Measurements from ENCODE around the gene TENM3.
"Not testable (repeated sequence)": the region's sequence is repeated elsewhere in the genome, so short reads cannot be mapped to it uniquely, and the experiment has no call there.

TENM3 gene

DNA sequence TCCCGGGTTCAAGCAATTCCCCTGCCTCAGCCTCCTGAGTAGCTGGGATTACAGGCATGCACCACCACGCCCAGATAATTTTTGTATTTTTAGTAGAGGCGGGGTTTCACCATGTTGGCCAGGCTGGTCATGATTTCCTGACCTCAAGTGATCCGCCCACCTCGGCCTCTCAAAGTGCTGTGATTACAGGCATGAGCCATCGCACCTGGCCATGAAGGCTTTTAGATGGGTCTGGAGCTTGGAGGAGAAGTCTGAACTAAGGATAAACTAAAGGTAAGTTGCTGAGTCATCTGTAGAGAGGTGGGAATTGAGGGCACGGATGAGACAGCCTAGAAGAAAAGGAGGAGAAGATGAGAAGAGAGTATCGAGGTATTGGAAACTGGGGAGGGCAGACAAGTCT is at the start of gene TENM3:
TENM3 (plus strand) TSS at position 199 of the 400 bp plus-strand sequence. CDS start 80,619 bp downstream, outside the sequence.
- H3K4me3 ChIP-seq; H3K9me3 ChIP-seq; DNase-seq (ENCODE audit: low spot score in 2 of 2); in situ Hi-C loops (cut with MboI; ENCODE audit: low sequenced_read_pairs); H3K36me3 ChIP-seq (replicated peaks); H3K27me3 ChIP-seq (ENCODE audit: low read depth): not testable (repeated sequence)
- H3K4me1 ChIP-seq, result peaks cover 53% of the 10 kb centered on the region

GRCh38 chr4:182194091-182194824 is 48.9 kb upstream of the TENM3 start:
- H3K27me3 ChIP-seq (ENCODE audit: low read depth), result no peaks in the 10 kb centered on the region
- no peaks in the 10 kb centered on the region for H3K36me3 ChIP-seq (replicated peaks)
- in situ Hi-C loops (cut with MboI; ENCODE audit: low sequenced_read_pairs), result no loop called here
- H3K4me1 ChIP-seq, result peaks cover 68% of the 10 kb centered on the region
- no peak overlapping the region for H3K4me3 ChIP-seq
- H3K9me3 ChIP-seq, result no peaks in the 10 kb centered on the region
- DNase-seq (ENCODE audit: low spot score in 2 of 2), result peak; percentile 54 to 67

GRCh38 chr4:182197611-182198010 is 45.6 kb upstream of the TENM3 start:
- Histone ChIP-seq H3K4me1 (peaks cover 38% of the 10 kb centered on the region), H3K36me3 (replicated peaks) (no peaks in the 10 kb centered on the region), H3K4me3 (no peak overlapping the region), H3K27me3 (ENCODE audit: low read depth) (no peaks in the 10 kb centered on the region), H3K9me3 (no peaks in the 10 kb centered on the region)
- in situ Hi-C loops (cut with MboI; ENCODE audit: low sequenced_read_pairs), result no loop called here
- peak; percentile 68 to 70 for DNase-seq (ENCODE audit: low spot score in 2 of 2)

DNA sequence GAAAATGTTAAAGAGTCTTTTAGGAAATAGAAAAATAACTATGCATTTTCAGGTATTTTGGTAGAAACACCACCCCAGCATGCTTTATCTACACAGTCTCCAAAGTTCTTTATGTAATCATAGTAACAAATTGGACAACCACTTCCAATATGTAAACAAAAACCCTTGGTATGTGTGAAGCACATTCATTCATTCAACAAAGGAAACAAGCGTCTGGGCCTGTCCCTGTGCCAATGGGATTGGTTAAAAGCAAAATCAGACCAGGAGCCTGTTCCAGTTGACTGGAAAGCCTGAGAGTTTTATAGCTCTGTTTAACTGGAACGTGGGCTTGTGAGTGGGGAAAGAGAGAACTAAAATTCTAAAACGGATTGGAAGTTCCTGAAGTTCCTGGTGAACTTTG is 41.3 kb upstream of the TENM3 start:
- DNase-seq (ENCODE audit: low spot score in 2 of 2), result no peak
- Histone ChIP-seq H3K27me3 (ENCODE audit: low read depth) (no peaks in the 10 kb centered on the region), H3K4me3 (no peak overlapping the region), H3K4me1 (peaks cover 51% of the 10 kb centered on the region), H3K9me3 (no peaks in the 10 kb centered on the region), H3K36me3 (replicated peaks) (no peaks in the 10 kb centered on the region)
- in situ Hi-C loops (cut with MboI; ENCODE audit: low sequenced_read_pairs), result no loop called here

- Histone ChIP-seq H3K9me3 (no peaks in the 10 kb centered on the region), H3K4me1 (peaks cover 51% of the 10 kb centered on the region), H3K4me3 (no peak overlapping the region), H3K36me3 (replicated peaks) (no peaks in the 10 kb centered on the region), H3K27me3 (ENCODE audit: low read depth) (no peaks in the 10 kb centered on the region)
- no peak for DNase-seq (ENCODE audit: low spot score in 2 of 2)
- in situ Hi-C loops (cut with MboI; ENCODE audit: low sequenced_read_pairs), result no loop called here
These were observed 40.6 kb upstream of the TENM3 start for GRCh38 chr4:182202650-182203049.

GRCh38 chr4:182203872-182204411 is 39.3 kb upstream of the TENM3 start:
- DNase-seq (ENCODE audit: low spot score in 2 of 2), result no peak
- H3K9me3 ChIP-seq, result no peaks in the 10 kb centered on the region
- H3K27me3 ChIP-seq (ENCODE audit: low read depth), result no peaks in the 10 kb centered on the region
- H3K4me1 ChIP-seq, result peaks cover 55% of the 10 kb centered on the region
- no peaks in the 10 kb centered on the region for H3K36me3 ChIP-seq (replicated peaks)
- H3K4me3 ChIP-seq, result no peak overlapping the region
- in situ Hi-C loops (cut with MboI; ENCODE audit: low sequenced_read_pairs), result no loop called here

- in situ Hi-C loops (cut with MboI; ENCODE audit: low sequenced_read_pairs), result no loop called here
- Histone ChIP-seq H3K36me3 (replicated peaks) (no peaks in the 10 kb centered on the region), H3K4me3 (no peak overlapping the region), H3K9me3 (no peaks in the 10 kb centered on the region), H3K27me3 (ENCODE audit: low read depth) (no peaks in the 10 kb centered on the region), H3K4me1 (peaks cover 59% of the 10 kb centered on the region)
- peak in 1 of 2 experiments; percentile 52 for DNase-seq (ENCODE audit: low spot score in 2 of 2)
These were observed 37.9 kb upstream of the TENM3 start for GRCh38 chr4:182205306-182205705.

DNA sequence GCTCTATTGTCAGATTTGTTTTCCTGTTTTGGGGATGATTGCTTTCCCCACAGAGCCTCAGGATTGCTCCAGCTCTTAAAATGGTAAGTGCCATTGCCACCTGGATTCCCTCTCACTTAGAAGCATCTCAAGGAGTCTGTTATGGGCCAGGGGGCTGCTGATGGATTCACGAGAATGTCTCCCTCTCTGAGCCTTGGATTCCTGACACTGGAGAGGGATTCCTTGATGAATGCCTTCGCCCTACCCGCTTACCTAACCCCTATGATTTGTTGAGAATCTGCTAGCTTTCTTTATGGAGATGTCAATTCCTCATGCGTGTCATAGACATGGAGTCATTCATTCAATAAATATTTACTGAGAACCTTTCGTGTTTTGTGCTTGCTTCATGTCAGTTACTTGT is 36.9 kb upstream of the TENM3 start:
- no peaks in the 10 kb centered on the region for H3K27me3 ChIP-seq (ENCODE audit: low read depth)
- H3K9me3 ChIP-seq, result no peaks in the 10 kb centered on the region
- peaks cover 60% of the 10 kb centered on the region for H3K4me1 ChIP-seq
- no peaks in the 10 kb centered on the region for H3K36me3 ChIP-seq (replicated peaks)
- no peak for DNase-seq (ENCODE audit: low spot score in 2 of 2)
- no peak overlapping the region for H3K4me3 ChIP-seq
- in situ Hi-C loops (cut with MboI; ENCODE audit: low sequenced_read_pairs), result no loop called here

DNA sequence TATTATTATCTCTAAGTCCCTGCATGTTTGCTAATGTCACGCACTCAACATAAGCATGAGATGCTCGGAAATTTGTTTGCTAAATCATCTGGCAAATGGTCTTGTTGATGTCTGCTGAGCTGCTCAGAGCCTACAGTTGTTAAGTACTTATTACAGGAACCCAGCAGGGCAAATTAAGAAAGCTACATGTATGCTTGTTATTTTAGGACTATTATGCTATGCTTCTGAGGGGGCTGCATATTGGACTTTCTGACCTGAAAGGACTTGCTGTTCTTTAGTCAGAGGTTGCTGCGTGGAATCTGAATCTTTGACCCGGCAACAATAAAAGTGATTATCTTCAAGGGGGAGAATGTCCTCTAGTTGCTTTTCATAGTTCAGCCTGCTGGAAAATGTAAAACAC is 36.3 kb upstream of the TENM3 start:
- DNase-seq (ENCODE audit: low spot score in 2 of 2), result peak; percentile 43 to 75
- Histone ChIP-seq H3K36me3 (replicated peaks) (no peaks in the 10 kb centered on the region), H3K9me3 (no peaks in the 10 kb centered on the region), H3K4me3 (no peak overlapping the region), H3K4me1 (peaks cover 64% of the 10 kb centered on the region), H3K27me3 (ENCODE audit: low read depth) (no peaks in the 10 kb centered on the region)
- in situ Hi-C loops (cut with MboI; ENCODE audit: low sequenced_read_pairs), result no loop called here

DNA sequence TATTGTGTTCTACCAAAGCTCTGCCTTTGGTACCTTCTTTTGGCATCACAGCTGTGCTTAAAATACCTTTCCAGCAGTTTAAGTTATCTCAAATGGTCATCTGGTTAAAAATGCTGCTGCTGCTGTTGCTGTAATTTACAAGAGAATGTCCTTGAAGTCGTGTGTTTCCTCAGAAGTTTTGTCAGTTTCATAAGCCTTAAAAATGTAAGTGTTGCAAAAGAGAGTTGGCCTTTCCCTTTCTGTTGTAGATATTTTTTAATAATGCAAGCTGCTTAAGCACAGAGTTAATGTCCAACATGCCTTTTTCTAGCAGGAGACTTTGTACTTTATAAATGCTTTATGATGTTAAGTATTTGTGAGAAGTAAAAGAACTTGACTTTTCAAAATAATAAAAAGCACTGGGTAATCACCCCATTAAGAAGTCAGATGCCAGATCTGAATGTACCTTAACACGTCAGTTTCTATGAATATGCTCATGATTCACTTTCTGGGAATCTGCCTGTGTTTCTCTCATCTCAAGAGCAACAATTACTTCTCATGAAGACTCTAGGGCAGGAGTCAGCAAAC is 35.3 kb upstream of the TENM3 start:
- H3K4me1 ChIP-seq, result peaks cover 74% of the 10 kb centered on the region
- in situ Hi-C loops (cut with MboI; ENCODE audit: low sequenced_read_pairs), result no loop called here
- peak; percentile 38 to 98 for DNase-seq (ENCODE audit: low spot score in 2 of 2)

GRCh38 chr4:182208526-182209050 is 34.6 kb upstream of the TENM3 start:
- Histone ChIP-seq H3K36me3 (replicated peaks) (no peaks in the 10 kb centered on the region), H3K27me3 (ENCODE audit: low read depth) (no peaks in the 10 kb centered on the region), H3K4me1 (peaks cover 74% of the 10 kb centered on the region), H3K9me3 (no peaks in the 10 kb centered on the region), H3K4me3 (no peak overlapping the region)
- DNase-seq (ENCODE audit: low spot score in 2 of 2), result no peak
- in situ Hi-C loops (cut with MboI; ENCODE audit: low sequenced_read_pairs), result no loop called here

More for the DNA sequence above, 35.3 kb upstream of the TENM3 start:
- Histone ChIP-seq H3K9me3 (no peaks in the 10 kb centered on the region), H3K4me3 (no peak overlapping the region), H3K36me3 (replicated peaks) (no peaks in the 10 kb centered on the region), H3K27me3 (ENCODE audit: low read depth) (no peaks in the 10 kb centered on the region)

- H3K36me3 ChIP-seq (replicated peaks), result no peaks in the 10 kb centered on the region
- no peaks in the 10 kb centered on the region for H3K27me3 ChIP-seq (ENCODE audit: low read depth)
- H3K4me3 ChIP-seq, result no peak overlapping the region
- DNase-seq (ENCODE audit: low spot score in 2 of 2), result peak; percentile 41 to 51
- no peaks in the 10 kb centered on the region for H3K9me3 ChIP-seq
- in situ Hi-C loops (cut with MboI; ENCODE audit: low sequenced_read_pairs), result no loop called here
- H3K4me1 ChIP-seq, result peaks cover 37% of the 10 kb centered on the region
These were observed 30.9 kb upstream of the TENM3 start for GRCh38 chr4:182212211-182212761.

DNA sequence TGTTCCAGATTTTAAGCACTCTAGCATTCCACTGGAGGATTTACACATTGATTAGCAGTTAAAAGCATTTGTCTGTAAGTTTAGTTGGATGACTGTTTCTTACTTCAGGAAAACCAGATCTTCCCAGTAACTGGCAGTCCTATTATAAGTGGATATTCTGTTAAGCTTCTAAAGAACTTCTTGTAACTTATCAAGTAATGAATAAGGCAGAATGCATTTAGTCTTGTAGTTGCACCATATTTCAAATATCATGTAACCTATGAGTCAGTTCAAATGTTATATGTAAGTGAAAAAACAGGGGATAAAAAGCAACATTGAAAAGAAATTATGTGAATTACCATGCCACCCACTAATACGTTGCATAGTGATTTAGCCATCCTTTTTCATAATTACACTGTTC is 30.2 kb upstream of the TENM3 start:
- in situ Hi-C loops (cut with MboI; ENCODE audit: low sequenced_read_pairs), result no loop called here
- no peaks in the 10 kb centered on the region for H3K27me3 ChIP-seq (ENCODE audit: low read depth)
- no peaks in the 10 kb centered on the region for H3K36me3 ChIP-seq (replicated peaks)
- no peak overlapping the region for H3K4me3 ChIP-seq
- no peaks in the 10 kb centered on the region for H3K9me3 ChIP-seq
- DNase-seq (ENCODE audit: low spot score in 2 of 2), result no peak
- H3K4me1 ChIP-seq, result peaks cover 33% of the 10 kb centered on the region

DNA sequence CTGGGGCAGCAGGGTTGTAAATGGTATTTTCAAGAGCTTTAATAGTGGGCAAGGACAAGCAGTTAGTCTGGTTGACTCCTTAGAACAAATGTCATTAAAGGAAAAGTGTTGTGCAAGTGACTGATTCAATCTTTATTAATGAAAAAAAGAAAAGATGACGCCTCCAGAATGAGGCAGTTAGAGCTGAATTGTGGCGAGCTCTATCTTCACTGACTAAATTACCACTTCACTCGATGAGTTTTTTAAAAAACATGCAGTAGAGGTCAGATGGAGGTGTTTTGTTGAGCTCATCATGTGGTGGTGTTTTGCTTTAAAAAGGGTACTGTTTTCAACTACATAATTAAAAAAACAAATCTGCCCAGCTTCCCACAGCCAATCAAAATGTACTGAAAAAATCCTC is 28.1 kb upstream of the TENM3 start:
- in situ Hi-C loops (cut with MboI; ENCODE audit: low sequenced_read_pairs), result no loop called here
- Histone ChIP-seq H3K9me3 (no peaks in the 10 kb centered on the region), H3K36me3 (replicated peaks) (no peaks in the 10 kb centered on the region), H3K4me1 (peaks cover 21% of the 10 kb centered on the region), H3K4me3 (no peak overlapping the region), H3K27me3 (ENCODE audit: low read depth) (no peaks in the 10 kb centered on the region)
- DNase-seq (ENCODE audit: low spot score in 2 of 2), result no peak
